ENCODE measurements around the gene PTPRA. TPM values are rescaled to one million over a fixed set of nuclear protein-coding genes. Genes with fewer than 3 reads are reported as not detected.

Gene PTPRA
- total RNA-seq, 1 donor from 2014 or later, result 50.1 TPM

DNA sequence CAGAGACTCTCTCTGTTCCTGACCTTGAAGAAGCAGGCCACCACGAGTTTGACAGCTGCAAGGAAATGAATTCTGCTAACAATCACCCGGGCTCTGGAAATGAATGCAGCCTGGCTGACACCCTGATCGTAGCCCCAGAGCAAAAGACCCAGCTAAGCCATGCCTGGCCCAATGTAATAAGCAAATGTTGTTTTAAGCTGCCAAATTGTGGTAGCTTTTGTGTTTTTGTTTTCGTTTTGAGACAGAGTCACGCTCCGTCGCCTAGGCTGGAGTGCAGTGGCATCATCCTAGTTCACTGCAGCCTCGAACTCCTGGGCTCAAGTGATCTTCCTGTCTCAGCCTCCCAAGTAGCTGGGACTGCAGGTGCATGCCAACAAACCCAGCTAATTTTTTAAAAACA, 194.8 kb downstream of the PTPRA start:
- no peak overlapping the region for H3K27ac Mint-ChIP-seq (ENCODE audit: unreplicated experiment)
- Histone ChIP-seq H3K79me2 (ENCODE audit: insufficient read depth, low read length) (no peaks in the 10 kb centered on the region), H3K36me3 (ENCODE audit: insufficient read depth, low read length) (no peaks in the 10 kb centered on the region), H2AFZ (ENCODE audit: low read depth, low read length) (no peak overlapping the region), H3K27me3 (ENCODE audit: insufficient read depth, low read length) (peaks cover 13% of the 10 kb centered on the region), H3K4me2 (ENCODE audit: low read length) (no peak overlapping the region), H3K9ac (ENCODE audit: low read length) (no peak overlapping the region), H3K9me3 (ENCODE audit: insufficient read depth, low read depth, low read length) (no peaks in the 10 kb centered on the region), H3K27ac (ENCODE audit: low read depth, low read length) (no peak overlapping the region), H3K4me1 (ENCODE audit: insufficient read depth, low read length) (peaks cover 2% of the 10 kb centered on the region), H3K4me3 (ENCODE audit: insufficient read depth, low read depth, low read length) (no peak overlapping the region), H4K20me1 (ENCODE audit: insufficient read depth, low read length) (no peaks in the 10 kb centered on the region)
- peaks cover 21% of the 10 kb centered on the region for H3K27me3 Mint-ChIP-seq (ENCODE audit: low read depth, unreplicated experiment)
- no peak for TF ChIP-seq EZH2 (IDR thresholded peaks at IDR 0.05; ENCODE audit: insufficient read depth, low read length)
- TF ChIP-seq, protein P1, sequence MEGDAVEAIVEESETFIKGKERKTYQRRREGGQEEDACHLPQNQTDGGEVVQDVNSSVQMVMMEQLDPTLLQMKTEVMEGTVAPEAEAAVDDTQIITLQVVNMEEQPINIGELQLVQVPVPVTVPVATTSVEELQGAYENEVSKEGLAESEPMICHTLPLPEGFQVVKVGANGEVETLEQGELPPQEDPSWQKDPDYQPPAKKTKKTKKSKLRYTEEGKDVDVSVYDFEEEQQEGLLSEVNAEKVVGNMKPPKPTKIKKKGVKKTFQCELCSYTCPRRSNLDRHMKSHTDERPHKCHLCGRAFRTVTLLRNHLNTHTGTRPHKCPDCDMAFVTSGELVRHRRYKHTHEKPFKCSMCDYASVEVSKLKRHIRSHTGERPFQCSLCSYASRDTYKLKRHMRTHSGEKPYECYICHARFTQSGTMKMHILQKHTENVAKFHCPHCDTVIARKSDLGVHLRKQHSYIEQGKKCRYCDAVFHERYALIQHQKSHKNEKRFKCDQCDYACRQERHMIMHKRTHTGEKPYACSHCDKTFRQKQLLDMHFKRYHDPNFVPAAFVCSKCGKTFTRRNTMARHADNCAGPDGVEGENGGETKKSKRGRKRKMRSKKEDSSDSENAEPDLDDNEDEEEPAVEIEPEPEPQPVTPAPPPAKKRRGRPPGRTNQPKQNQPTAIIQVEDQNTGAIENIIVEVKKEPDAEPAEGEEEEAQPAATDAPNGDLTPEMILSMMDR (IDR thresholded peaks at IDR 0.05; ENCODE audit: insufficient read depth, low read depth, low read length), result no peak
- no peaks in the 10 kb centered on the region for H3K36me3 Mint-ChIP-seq (ENCODE audit: low read depth, unreplicated experiment)
- no peak overlapping the region for H3K4me3 Mint-ChIP-seq (ENCODE audit: unreplicated experiment)
- peaks cover 10% of the 10 kb centered on the region for H3K4me1 Mint-ChIP-seq (ENCODE audit: low read depth, unreplicated experiment)
- FAIRE-seq (no peak), DNase-seq (ENCODE audit: low read depth) (no peak)
- no peaks in the 10 kb centered on the region for H3K9me3 Mint-ChIP-seq (ENCODE audit: unreplicated experiment)

DNA sequence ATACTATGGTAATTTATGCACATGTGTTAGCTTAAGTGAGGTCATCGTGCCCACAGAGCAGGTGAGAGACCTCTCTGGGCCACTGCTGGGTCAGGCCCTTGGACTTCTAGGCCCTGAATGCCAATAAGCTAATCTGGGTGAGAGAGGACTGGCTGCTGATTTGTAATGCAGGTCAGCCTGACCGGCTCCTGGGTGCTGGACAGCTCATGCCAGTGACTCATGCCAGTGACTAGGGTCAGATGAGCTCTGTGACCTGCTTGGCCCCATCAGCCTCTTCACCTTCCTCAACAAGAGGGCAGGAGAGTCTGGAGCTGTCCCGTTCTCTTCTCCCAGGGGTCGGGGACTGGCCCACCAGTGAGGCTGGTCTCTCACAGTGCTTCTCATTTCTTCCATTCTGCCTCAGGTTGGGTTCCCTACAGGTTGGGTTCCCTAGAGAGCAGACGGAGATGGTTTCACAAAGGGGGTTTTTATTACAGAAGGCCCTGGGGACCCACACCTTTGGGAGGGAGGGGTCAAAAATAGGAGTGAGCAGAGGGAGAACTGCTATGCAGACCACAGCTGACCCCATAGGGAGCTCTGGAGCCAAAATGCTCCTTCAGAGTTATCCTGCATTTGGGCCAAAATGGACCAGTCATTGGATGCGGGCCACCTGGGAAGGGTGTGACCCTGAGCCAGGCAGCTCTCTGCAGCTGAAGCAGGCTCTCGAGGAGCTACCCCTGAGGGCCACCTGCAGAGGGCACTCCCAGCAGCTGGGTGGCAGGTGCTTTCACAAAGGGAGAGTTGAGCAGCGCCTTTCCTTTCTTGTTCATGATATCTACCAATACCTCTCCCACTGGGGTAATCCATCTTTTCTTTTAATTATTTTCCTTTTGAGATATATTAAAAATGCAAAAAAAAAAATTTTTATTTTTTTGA, 196.0 kb downstream of the PTPRA start:
- H3K9me3 Mint-ChIP-seq (ENCODE audit: unreplicated experiment), result no peaks in the 10 kb centered on the region
- TF ChIP-seq, protein P1 (IDR thresholded peaks at IDR 0.05; ENCODE audit: insufficient read depth, low read depth, low read length), result no peak
- no peak for TF ChIP-seq EZH2 (IDR thresholded peaks at IDR 0.05; ENCODE audit: insufficient read depth, low read length)

DNA sequence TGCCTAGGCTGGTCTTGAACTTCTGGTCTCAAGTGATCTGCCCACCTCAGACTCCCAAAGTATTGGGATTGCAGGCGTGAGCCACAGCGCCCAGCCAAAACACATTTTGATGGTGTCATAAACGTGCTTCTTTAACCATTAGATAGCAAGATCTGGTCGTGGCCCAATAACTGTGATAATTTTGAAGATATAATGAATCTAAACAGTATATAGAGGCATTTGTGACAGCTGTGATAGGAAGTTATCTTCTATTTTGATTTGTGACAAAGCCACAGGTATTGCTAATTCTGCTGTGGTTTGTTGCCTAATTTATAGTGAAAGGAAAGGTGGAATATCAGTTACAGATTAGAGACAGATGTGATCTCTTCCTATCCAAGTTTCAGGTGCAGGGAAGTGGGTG, 197.4 kb downstream of the PTPRA start:
- Histone ChIP-seq H3K9ac (ENCODE audit: low read length) (no peak overlapping the region), H3K36me3 (ENCODE audit: insufficient read depth, low read length) (no peaks in the 10 kb centered on the region), H3K4me3 (ENCODE audit: insufficient read depth, low read depth, low read length) (no peak overlapping the region), H2AFZ (ENCODE audit: low read depth, low read length) (no peak overlapping the region), H3K4me2 (ENCODE audit: low read length) (no peak overlapping the region), H3K27ac (ENCODE audit: low read depth, low read length) (no peak overlapping the region), H3K79me2 (ENCODE audit: insufficient read depth, low read length) (no peaks in the 10 kb centered on the region), H3K27me3 (ENCODE audit: insufficient read depth, low read length) (peaks cover 14% of the 10 kb centered on the region), H3K9me3 (ENCODE audit: insufficient read depth, low read depth, low read length) (no peaks in the 10 kb centered on the region), H4K20me1 (ENCODE audit: insufficient read depth, low read length) (no peaks in the 10 kb centered on the region), H3K4me1 (ENCODE audit: insufficient read depth, low read length) (peaks cover 2% of the 10 kb centered on the region)
- Mint-ChIP-seq H3K4me1 (ENCODE audit: low read depth, unreplicated experiment) (peaks cover 13% of the 10 kb centered on the region), H3K4me3 (ENCODE audit: unreplicated experiment) (no peak overlapping the region), H3K36me3 (ENCODE audit: low read depth, unreplicated experiment) (no peaks in the 10 kb centered on the region), H3K27me3 (ENCODE audit: low read depth, unreplicated experiment) (peaks cover 21% of the 10 kb centered on the region), H3K9me3 (ENCODE audit: unreplicated experiment) (no peaks in the 10 kb centered on the region), H3K27ac (ENCODE audit: unreplicated experiment) (no peak overlapping the region)
- FAIRE-seq (no peak), DNase-seq (ENCODE audit: low read depth) (no peak)
- TF ChIP-seq EZH2 (IDR thresholded peaks at IDR 0.05; ENCODE audit: insufficient read depth, low read length), result no peak
- TF ChIP-seq, protein P1 (IDR thresholded peaks at IDR 0.05; ENCODE audit: insufficient read depth, low read depth, low read length), result no peak

More for the DNA sequence above, 196.0 kb downstream of the PTPRA start:
- Histone ChIP-seq H3K79me2 (ENCODE audit: insufficient read depth, low read length) (no peaks in the 10 kb centered on the region), H3K4me3 (ENCODE audit: insufficient read depth, low read depth, low read length) (no peak overlapping the region), H3K27me3 (ENCODE audit: insufficient read depth, low read length) (peaks cover 14% of the 10 kb centered on the region), H3K9ac (ENCODE audit: low read length) (no peak overlapping the region), H2AFZ (ENCODE audit: low read depth, low read length) (no peak overlapping the region), H3K27ac (ENCODE audit: low read depth, low read length) (no peak overlapping the region), H3K4me1 (ENCODE audit: insufficient read depth, low read length) (peaks cover 2% of the 10 kb centered on the region), H3K9me3 (ENCODE audit: insufficient read depth, low read depth, low read length) (no peaks in the 10 kb centered on the region), H4K20me1 (ENCODE audit: insufficient read depth, low read length) (no peaks in the 10 kb centered on the region), H3K36me3 (ENCODE audit: insufficient read depth, low read length) (no peaks in the 10 kb centered on the region), H3K4me2 (ENCODE audit: low read length) (no peak overlapping the region)
- Mint-ChIP-seq H3K27me3 (ENCODE audit: low read depth, unreplicated experiment) (peaks cover 21% of the 10 kb centered on the region), H3K36me3 (ENCODE audit: low read depth, unreplicated experiment) (no peaks in the 10 kb centered on the region), H3K4me3 (ENCODE audit: unreplicated experiment) (no peak overlapping the region), H3K4me1 (ENCODE audit: low read depth, unreplicated experiment) (peaks cover 10% of the 10 kb centered on the region), H3K27ac (ENCODE audit: unreplicated experiment) (no peak overlapping the region)
- no peak for DNase-seq (ENCODE audit: low read depth)
- FAIRE-seq, result no peak

Data from astrocyte (in vitro differentiated cells and primary cell).